Prostate gland (tissue), 2 donors: ENCODE results near the gene FBXL16. TPM values are rescaled to one million over a fixed set of nuclear protein-coding genes. Genes with fewer than 3 reads are reported as not detected.

ENCODE experiments used
- DNase-seq: peaks from one replicate; pipeline ENCODE4 v3.0.0-alpha.2; 2019; ENCODE audit warnings: low spot score
- H3K27ac ChIP-seq, 2 donors: fragments of 200-600 bp; sonication (generic); 2 replicates each; pipeline ENCODE4 v1.5.1; 2017 to 2019
- H3K27me3 ChIP-seq: fragments of 200-600 bp; sonication (generic); replicated peaks from 2 replicates; pipeline ENCODE4 v1.5.1; 2019; ENCODE audit not compliant: insufficient read depth
- H3K36me3 ChIP-seq, 2 donors: fragments of 200-600 bp; sonication (generic); 1 replicate in 1 of 2; 2 replicates in 1 of 2; pipeline versions ENCODE4 v1.5.1 to v1.8.1; 2017 to 2019
- H3K4me1 ChIP-seq: fragments of 200-600 bp; sonication (generic); replicated peaks from 2 replicates; pipeline ENCODE4 v1.5.1; 2019
- H3K4me3 ChIP-seq, 2 donors: fragments of 200-600 bp; sonication (generic); 2 replicates each; pipeline ENCODE4 v1.5.1; 2017 to 2019
- H3K9me3 ChIP-seq: fragments of 200-600 bp; sonication (generic); 2 replicates; pipeline ENCODE4 v1.5.1; 2017
- POLR2A ChIP-seq: fragments of 450-650 bp; IDR thresholded peaks from one replicate; pipeline ENCODE4 v1.6.1; 2016; ENCODE audit warnings: antibody characterized with exemption, mild to moderate bottlenecking
- POLR2AphosphoS5 ChIP-seq: sonication (generic); formaldehyde crosslinking; IDR thresholded peaks from one replicate; pipeline ENCODE4 v1.6.1; 2017; ENCODE audit warnings: antibody characterized with exemption
- WGBS: methylation state at CpG from one replicate; pipeline ENCODE4 v1.1.5; 2018; 5-methylcytosine and 5-hydroxymethylcytosine counted together
- intact Hi-C: fragments of 100-400 bp; cut with DNase I; formaldehyde crosslinking; loops from one replicate; pipeline ENCODE4 v1.14.2; 2022
- total RNA-seq, 2 donors: library from RNA; depleted of rRNA; stranded (reverse); fragments of >200 nt; gene quantifications; one replicate each; pipeline ENCODE4 v1.1.0, GENCODE V29; 2016
- TF ChIP-seq, protein P1 (sequence below), 4 experiments: fragments of 200-600 bp in 2 of 4; fragments of 450-650 bp in 2 of 4; sonication (generic) in 2 of 4; IDR thresholded peaks; 1 replicate in 3 of 4; 2 replicates in 1 of 4; pipeline ENCODE4 v1.5.1; 2016 to 2019; ENCODE audit warnings: antibody characterized with exemption in 4 of 4, mild to moderate bottlenecking in 2 of 4, moderate library complexity in 2 of 4

The FBXL16 gene
- total RNA-seq, 2 donors from 2014 or later, result 6.1 to 9.1 TPM

DNA sequence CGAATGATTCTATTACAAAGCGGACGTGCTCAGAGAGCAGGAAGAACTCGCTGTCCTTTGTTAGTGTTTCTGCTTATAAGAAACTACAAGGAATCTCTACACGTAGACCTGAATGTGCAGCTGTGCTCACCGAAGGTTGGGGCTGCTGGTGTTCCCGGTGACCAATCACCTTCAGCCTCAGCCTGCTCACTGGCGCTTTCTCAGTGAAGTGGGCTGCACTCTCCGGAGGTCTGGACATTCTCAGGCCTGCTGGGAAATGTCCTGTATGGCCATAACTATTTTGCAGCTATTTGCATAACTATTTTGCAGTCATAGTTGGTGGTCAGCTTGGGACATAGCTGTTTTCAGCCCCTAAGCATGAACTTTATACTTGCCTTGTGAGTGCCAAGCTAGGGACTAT, 44.9 kb upstream of the FBXL16 start:
- DNase-seq, result no peak
- WGBS, result 56% methylated on average over 9 of the region's 9 CpGs

GRCh38 chr16:749010-749409, 43.4 kb upstream of the FBXL16 start:
- no peak for DNase-seq
- TF ChIP-seq POLR2A, result no peak
- TF ChIP-seq POLR2AphosphoS5, result no peak
- TF ChIP-seq, protein P1, sequence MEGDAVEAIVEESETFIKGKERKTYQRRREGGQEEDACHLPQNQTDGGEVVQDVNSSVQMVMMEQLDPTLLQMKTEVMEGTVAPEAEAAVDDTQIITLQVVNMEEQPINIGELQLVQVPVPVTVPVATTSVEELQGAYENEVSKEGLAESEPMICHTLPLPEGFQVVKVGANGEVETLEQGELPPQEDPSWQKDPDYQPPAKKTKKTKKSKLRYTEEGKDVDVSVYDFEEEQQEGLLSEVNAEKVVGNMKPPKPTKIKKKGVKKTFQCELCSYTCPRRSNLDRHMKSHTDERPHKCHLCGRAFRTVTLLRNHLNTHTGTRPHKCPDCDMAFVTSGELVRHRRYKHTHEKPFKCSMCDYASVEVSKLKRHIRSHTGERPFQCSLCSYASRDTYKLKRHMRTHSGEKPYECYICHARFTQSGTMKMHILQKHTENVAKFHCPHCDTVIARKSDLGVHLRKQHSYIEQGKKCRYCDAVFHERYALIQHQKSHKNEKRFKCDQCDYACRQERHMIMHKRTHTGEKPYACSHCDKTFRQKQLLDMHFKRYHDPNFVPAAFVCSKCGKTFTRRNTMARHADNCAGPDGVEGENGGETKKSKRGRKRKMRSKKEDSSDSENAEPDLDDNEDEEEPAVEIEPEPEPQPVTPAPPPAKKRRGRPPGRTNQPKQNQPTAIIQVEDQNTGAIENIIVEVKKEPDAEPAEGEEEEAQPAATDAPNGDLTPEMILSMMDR (IDR thresholded peaks at IDR 0.05), result no peak
- Histone ChIP-seq H3K27ac (no peak overlapping the region), H3K27me3 (no peaks in the 10 kb centered on the region), H3K4me3 (no peak overlapping the region), H3K9me3 (no peaks in the 10 kb centered on the region), H3K36me3 (no peaks in the 10 kb centered on the region), H3K4me1 (no peaks in the 10 kb centered on the region)
- intact Hi-C loops, result no loop called here
- 74% methylated on average over 6 of the region's 6 CpGs for WGBS

More for the DNA sequence above, 44.9 kb upstream of the FBXL16 start:
- no peak overlapping the region for H3K4me3 ChIP-seq
- no peak for TF ChIP-seq POLR2A
- TF ChIP-seq, protein P1 (IDR thresholded peaks at IDR 0.05), result no peak
- no peak for TF ChIP-seq POLR2AphosphoS5
- intact Hi-C loops, result no loop called here
- H3K9me3 ChIP-seq, result no peaks in the 10 kb centered on the region
- no peaks in the 10 kb centered on the region for H3K27me3 ChIP-seq
- H3K36me3 ChIP-seq, result no peaks in the 10 kb centered on the region
- no peak overlapping the region for H3K27ac ChIP-seq
- H3K4me1 ChIP-seq, result no peaks in the 10 kb centered on the region

DNA sequence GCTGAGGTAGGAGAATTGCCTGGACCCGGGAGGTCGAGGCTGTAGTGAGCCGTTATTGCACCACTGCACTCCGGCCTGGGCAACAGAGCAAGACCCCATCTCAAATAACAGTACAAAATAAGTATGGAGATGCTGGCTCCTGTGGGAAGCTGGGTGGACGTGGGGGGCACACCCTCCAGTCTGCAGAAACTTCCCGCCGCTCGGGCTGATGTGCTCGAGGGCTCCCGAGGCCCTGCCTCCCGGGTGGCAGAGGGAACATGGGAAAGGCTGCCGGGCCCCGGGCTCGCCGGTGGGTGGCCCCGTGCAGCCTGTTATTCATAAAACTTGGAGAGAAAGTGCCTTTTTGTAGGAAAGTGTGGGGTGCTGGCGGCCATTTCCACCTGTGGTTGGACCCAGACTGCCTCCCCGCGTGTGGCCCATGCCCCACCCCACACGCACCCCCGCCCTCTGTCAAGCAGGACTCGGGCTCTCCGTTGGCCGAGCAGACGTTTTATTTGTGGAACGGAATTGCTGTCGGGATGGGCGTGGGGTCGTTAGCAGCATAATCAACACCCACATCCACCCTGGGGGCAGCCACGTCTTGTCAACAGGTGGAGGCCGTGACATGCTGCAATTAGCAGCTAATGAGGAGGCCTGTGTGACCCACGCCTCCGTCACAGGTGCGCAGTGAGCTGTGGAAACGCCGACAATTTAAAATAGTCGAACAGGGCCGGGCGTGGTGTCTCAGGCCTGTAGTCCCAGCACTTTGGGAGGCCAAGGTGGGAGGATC, 42.6 kb upstream of the FBXL16 start:
- 75% methylated on average over 39 of the region's 39 CpGs for WGBS
- no peak for DNase-seq
- Histone ChIP-seq H3K27me3 (no peaks in the 10 kb centered on the region), H3K36me3 (no peaks in the 10 kb centered on the region), H3K27ac (no peak overlapping the region), H3K4me1 (no peaks in the 10 kb centered on the region), H3K9me3 (no peaks in the 10 kb centered on the region), H3K4me3 (no peak overlapping the region)
- intact Hi-C loops, result no loop called here
- TF ChIP-seq POLR2A (no peak), POLR2AphosphoS5 (no peak)
- TF ChIP-seq, protein P1 (IDR thresholded peaks at IDR 0.05), result no peak

GRCh38 chr16:746637-747036, 41.0 kb upstream of the FBXL16 start:
- TF ChIP-seq, protein P1 (IDR thresholded peaks at IDR 0.05), result no peak
- TF ChIP-seq POLR2AphosphoS5, result no peak
- TF ChIP-seq POLR2A, result no peak
- no peak overlapping the region for H3K27ac ChIP-seq
- intact Hi-C loops, result no loop called here

DNA sequence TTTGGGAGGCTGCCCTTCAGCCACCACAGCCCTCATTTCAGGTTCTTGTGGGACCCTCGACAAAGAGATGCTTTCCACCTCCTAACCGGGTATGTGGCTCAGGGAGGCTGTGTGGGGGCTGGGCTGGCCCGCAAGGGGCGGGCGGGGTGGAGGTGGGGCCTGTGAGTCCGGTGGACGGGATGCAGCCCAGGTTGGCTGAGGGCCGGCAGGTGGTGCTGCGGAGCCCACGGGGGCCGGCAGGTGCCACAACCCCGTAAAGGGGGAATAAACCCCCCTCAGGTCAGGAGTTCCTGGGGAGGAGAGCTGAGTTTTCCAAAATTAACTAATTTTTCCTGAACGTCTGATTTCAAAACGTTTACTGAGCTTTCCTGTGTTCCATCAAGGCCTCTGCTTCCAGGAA, 40.1 kb upstream of the FBXL16 start:
- H3K4me3 ChIP-seq, result no peak overlapping the region
- no peaks in the 10 kb centered on the region for H3K4me1 ChIP-seq
- TF ChIP-seq, protein P1 (IDR thresholded peaks at IDR 0.05), result peak in 1 of 4 experiments; percentile 34
- no peak for TF ChIP-seq POLR2AphosphoS5
- no peaks in the 10 kb centered on the region for H3K36me3 ChIP-seq
- no peaks in the 10 kb centered on the region for H3K9me3 ChIP-seq
- no peaks in the 10 kb centered on the region for H3K27me3 ChIP-seq
- intact Hi-C loops, result no loop called here
- no peak for DNase-seq
- no peak overlapping the region for H3K27ac ChIP-seq
- 9% methylated on average over 14 of the region's 14 CpGs for WGBS

More at GRCh38 chr16:746637-747036, 41.0 kb upstream of the FBXL16 start:
- Histone ChIP-seq H3K9me3 (no peaks in the 10 kb centered on the region), H3K4me1 (no peaks in the 10 kb centered on the region), H3K27me3 (no peaks in the 10 kb centered on the region), H3K36me3 (no peaks in the 10 kb centered on the region), H3K4me3 (no peak overlapping the region)
- DNase-seq, result no peak
- WGBS, result 83% methylated on average over 12 of the region's 13 CpGs
